HG03469 (cell line): ENCODE measurements around the gene VWA2.
"Not testable (repeated sequence)": the region's sequence is repeated elsewhere in the genome, so short reads cannot be mapped to it uniquely, and the experiment has no call there.

Experiments
- ATAC-seq: cut with Tn5 transposase; IDR thresholded peaks from one replicate; pipeline ENCODE4 v1.9.1; 2021; ENCODE audit warnings: mild to moderate bottlenecking, moderate library complexity, moderate number of reproducible peaks; ENCODE audit not compliant: unreplicated experiment

The VWA2 gene

GRCh38 chr10:114313866-114314265 lies 74.8 kb downstream of the VWA2 start:
- ATAC-seq, result no peak

GRCh38 chr10:114315566-114316420 lies 76.7 kb downstream of the VWA2 start:
- no peak for ATAC-seq

GRCh38 chr10:114316744-114317143 lies 77.7 kb downstream of the VWA2 start:
- no peak for ATAC-seq

- ATAC-seq, result no peak
These were observed 80.6 kb downstream of the VWA2 start for GRCh38 chr10:114319406-114320248.

GRCh38 chr10:114320249-114321116 lies 81.4 kb downstream of the VWA2 start:
- no peak for ATAC-seq

- no peak for ATAC-seq
These were observed 83.3 kb downstream of the VWA2 start for GRCh38 chr10:114322344-114322743.

- no peak for ATAC-seq
These were observed 84.0 kb downstream of the VWA2 start for GRCh38 chr10:114323023-114323422.

- no peak for ATAC-seq
These were observed 87.7 kb downstream of the VWA2 start for GRCh38 chr10:114326795-114327194.

- no peak for ATAC-seq
These were observed 88.7 kb downstream of the VWA2 start for GRCh38 chr10:114327537-114328440.

- ATAC-seq, result no peak
These were observed 89.4 kb downstream of the VWA2 start for GRCh38 chr10:114328441-114328812.

GRCh38 chr10:114328874-114329273 lies 89.8 kb downstream of the VWA2 start:
- no peak for ATAC-seq

- ATAC-seq, result no peak
These were observed 90.7 kb downstream of the VWA2 start for GRCh38 chr10:114329634-114330365.

GRCh38 chr10:114332301-114333192 lies 93.5 kb downstream of the VWA2 start:
- no peak for ATAC-seq

- not testable (repeated sequence) for ATAC-seq
These were observed 94.4 kb downstream of the VWA2 start for GRCh38 chr10:114333441-114333840.

- no peak for ATAC-seq
These were observed 95.2 kb downstream of the VWA2 start for GRCh38 chr10:114334301-114334700.

- no peak for ATAC-seq
These were observed 96.6 kb downstream of the VWA2 start for GRCh38 chr10:114335614-114336013.

- ATAC-seq, result no peak
These were observed 97.9 kb downstream of the VWA2 start for GRCh38 chr10:114336823-114337509.
